ENCODE data around the gene CNIH2. TPM values are rescaled to one million over a fixed set of nuclear protein-coding genes. Genes with fewer than 3 reads are reported as not detected.
A peak's percentile ranks its signal among the peaks of the same experiment; 100 is the strongest.

Gene CNIH2
- total and polyA plus RNA-seq, 2 donors (not counting 1 experiment from before 2014, with no cell fraction given), result 0.92 to 2.0 TPM

DNA sequence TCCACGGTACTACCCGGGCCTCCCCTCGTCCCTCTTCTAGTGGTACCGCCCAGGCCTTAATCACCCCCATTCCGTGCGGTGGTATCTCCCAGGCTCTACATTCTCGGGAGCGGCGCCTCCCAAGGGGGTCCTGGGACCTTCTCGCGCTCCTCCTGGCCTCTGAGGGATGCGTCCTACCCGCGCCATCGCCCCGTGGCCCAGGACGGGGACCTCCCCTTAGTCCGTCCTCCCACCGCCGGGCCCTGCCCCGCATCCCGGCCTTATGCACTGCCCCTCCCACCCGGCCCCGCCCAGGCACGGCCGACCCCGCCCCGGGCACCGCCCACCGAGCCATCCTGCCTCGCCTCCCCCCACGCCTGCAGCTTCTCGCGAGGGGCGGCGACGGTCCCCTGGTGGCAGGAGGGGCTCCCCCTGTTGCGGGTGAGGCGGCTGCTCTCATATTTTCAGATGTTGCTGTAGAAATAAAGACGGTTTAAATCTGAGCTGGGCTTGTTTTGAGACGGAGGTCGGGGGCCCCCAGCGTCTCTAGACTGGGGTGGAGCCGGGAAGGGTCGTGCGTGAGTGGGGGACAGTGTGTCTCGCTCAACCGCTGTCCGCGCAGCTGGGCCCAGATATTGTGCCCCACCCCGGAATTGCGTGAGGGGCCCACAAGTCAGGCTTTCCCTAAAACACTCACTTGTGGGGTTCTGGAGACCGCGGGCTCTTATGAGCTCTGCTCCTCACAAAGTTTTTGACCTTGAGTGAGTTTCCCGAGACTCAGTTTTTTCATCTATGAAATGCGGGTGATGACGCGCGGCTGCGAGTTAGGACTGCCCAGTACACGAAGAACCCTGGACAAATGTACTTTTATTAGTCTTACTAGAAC lies 10.4 kb upstream of the CNIH2 start:
- H2AFZ ChIP-seq (ENCODE audit: insufficient read depth, low read depth, low read length, poor library complexity, severe bottlenecking), result peak overlapping the region; percentile 79
- H3K9ac ChIP-seq (ENCODE audit: low read length), result peak overlapping the region; percentile 94
- under 1% methylated on average over 44 of the region's 61 CpGs for WGBS (ENCODE audit: insufficient coverage)
- Mint-ChIP-seq H3K27ac (peak overlapping the region; percentile 96), H3K27me3 (no peaks in the 10 kb centered on the region), H3K4me1 (peaks cover 29% of the 10 kb centered on the region), H3K4me3 (peak overlapping the region; percentile 95), H3K9me3 (ENCODE audit: insufficient read depth) (no peaks in the 10 kb centered on the region)
- H3K27me3 ChIP-seq (replicated peaks in 1 of 4; ENCODE audit: control extremely low read depth in 1 of 4, control insufficient read depth in 3 of 4, insufficient read depth in 4 of 4, low read length in 3 of 4), result no peaks in the 10 kb centered on the region
- peak overlapping the region; percentile 81 to 97 for H3K27ac ChIP-seq (ENCODE audit: low read length in 2 of 2)
- peak overlapping the region; percentile 99 for H3K4me2 ChIP-seq (replicated peaks; ENCODE audit: low read depth, low read length, poor library complexity, severe bottlenecking)
- intact Hi-C loops (cut with micrococcal nuclease), result loop anchor here (1.0 to 5.0 kb wide), 7 partner anchors 15 to 555 kb away; partner anchors contain the start of genes BRMS1, CFL1, KAT5 and SF3B2
- peaks cover 14 to 27% of the 10 kb centered on the region in 2 donors for H3K4me1 ChIP-seq (ENCODE audit: control insufficient read depth in 2 of 2, insufficient read depth in 2 of 2, low read length in 2 of 2)
- ATAC-seq (ENCODE audit: low read depth) (peak; percentile 64), DNase-seq (peak; percentile 93)
- H3K79me2 ChIP-seq (ENCODE audit: control insufficient read depth, insufficient read depth, low read length), result peaks cover 38% of the 10 kb centered on the region
- H3K9me3 ChIP-seq (ENCODE audit: control extremely low read depth in 1 of 3, control insufficient read depth in 2 of 3, insufficient read depth in 1 of 3, low read length in 2 of 3), result no peaks in the 10 kb centered on the region
- peak overlapping the region; percentile 83 to 100 (median 98) for H3K4me3 ChIP-seq (ENCODE audit: control extremely low read depth in 1 of 5, extremely low read depth in 1 of 5, insufficient read depth in 1 of 5, low read depth in 2 of 5, low read length in 4 of 5)
- TF ChIP-seq EZH2 (IDR thresholded peaks at IDR 0.05; ENCODE audit: borderline replicate concordance, insufficient read depth, low read depth, low read length, poor library complexity, severe bottlenecking), result no peak
- TF ChIP-seq, protein P1, sequence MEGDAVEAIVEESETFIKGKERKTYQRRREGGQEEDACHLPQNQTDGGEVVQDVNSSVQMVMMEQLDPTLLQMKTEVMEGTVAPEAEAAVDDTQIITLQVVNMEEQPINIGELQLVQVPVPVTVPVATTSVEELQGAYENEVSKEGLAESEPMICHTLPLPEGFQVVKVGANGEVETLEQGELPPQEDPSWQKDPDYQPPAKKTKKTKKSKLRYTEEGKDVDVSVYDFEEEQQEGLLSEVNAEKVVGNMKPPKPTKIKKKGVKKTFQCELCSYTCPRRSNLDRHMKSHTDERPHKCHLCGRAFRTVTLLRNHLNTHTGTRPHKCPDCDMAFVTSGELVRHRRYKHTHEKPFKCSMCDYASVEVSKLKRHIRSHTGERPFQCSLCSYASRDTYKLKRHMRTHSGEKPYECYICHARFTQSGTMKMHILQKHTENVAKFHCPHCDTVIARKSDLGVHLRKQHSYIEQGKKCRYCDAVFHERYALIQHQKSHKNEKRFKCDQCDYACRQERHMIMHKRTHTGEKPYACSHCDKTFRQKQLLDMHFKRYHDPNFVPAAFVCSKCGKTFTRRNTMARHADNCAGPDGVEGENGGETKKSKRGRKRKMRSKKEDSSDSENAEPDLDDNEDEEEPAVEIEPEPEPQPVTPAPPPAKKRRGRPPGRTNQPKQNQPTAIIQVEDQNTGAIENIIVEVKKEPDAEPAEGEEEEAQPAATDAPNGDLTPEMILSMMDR (IDR thresholded peaks at IDR 0.05), result peak; percentile 30
- POLR2A ChIA-PET, result interaction anchor here (0.5 to 2.4 kb wide), 13 partner anchors 15 to 1145 kb away, joined by 3 to 13 read pairs (median 5); partner anchors contain the start of genes BANF1, EIF1AD, FAU and MRPL49
- peaks cover 0 to 42% of the 10 kb centered on the region in 2 experiments for H3K36me3 ChIP-seq (replicated peaks in 1 of 2; ENCODE audit: control extremely low read depth in 1 of 2, control insufficient read depth in 1 of 2, extremely low read depth in 1 of 2, insufficient read depth in 2 of 2, low read length in 1 of 2)
- peaks cover 30% of the 10 kb centered on the region for H4K20me1 ChIP-seq (ENCODE audit: control insufficient read depth, insufficient read depth, low read length, poor library complexity, severe bottlenecking)
- CTCF ChIA-PET, result interaction anchor here (0.6 to 1.6 kb wide), 7 partner anchors 15 to 379 kb away, joined by 3 to 9 read pairs (median 3); partner anchors contain the start of gene YIF1A
